OCI-LY7 (cell line): Measurements from ENCODE around the gene CCDC187. TPM values are rescaled to one million over a fixed set of nuclear protein-coding genes. Genes with fewer than 3 reads are reported as not detected.

Experiments
- BruUV-seq: library from RNA; stranded (reverse); fragments of 400-500 nt; replicated peaks from 2 replicates; lab custom pipeline; 2021; lab: Mats Ljungman, UMichigan
- CTCF ChIA-PET: fragments of 300-600 bp; sonication (Branson Sonifier 250); formaldehyde crosslinking; loops from one replicate; lab custom pipeline; 2022; ENCODE audit warnings: antibody characterized with exemption; ENCODE audit not compliant: unreplicated experiment; lab: Charles Lee
- POLR2A ChIA-PET: fragments of 300-600 bp; sonication (Branson Sonifier 250); formaldehyde crosslinking; loops from one replicate; lab custom pipeline; 2022; ENCODE audit warnings: antibody characterized with exemption; lab: Charles Lee
- DNase-seq: peaks from one replicate; pipeline ENCODE4 v3.0.0-alpha.2; 2015; ENCODE audit warnings: low spot score
- H2AFZ ChIP-seq: fragments of 200-600 bp; sonication (generic), shearing (Covaris generic); 2 replicates; pipeline ENCODE4 v1.6.1; 2014; ENCODE audit warnings: mild to moderate bottlenecking, antibody characterized with exemption, low read length, moderate library complexity
- H3K27ac ChIP-seq: fragments of 200-600 bp; sonication (generic); 2 replicates; pipeline ENCODE4 v1.5.1; 2014; ENCODE audit warnings: mixed run types, low read depth, mild to moderate bottlenecking, moderate library complexity, low read length, inconsistent platforms; ENCODE audit not compliant: poor library complexity, severe bottlenecking
- H3K36me3 ChIP-seq: fragments of 200-600 bp; sonication (generic); 2 replicates; pipeline ENCODE4 v1.6.1; 2014; ENCODE audit warnings: mild to moderate bottlenecking, antibody characterized with exemption, low read length, moderate library complexity, mixed read lengths; ENCODE audit not compliant: insufficient read depth
- H3K4me1 ChIP-seq: fragments of 200-600 bp; sonication (generic); 2 replicates; pipeline ENCODE4 v1.5.1; 2014; ENCODE audit warnings: mild to moderate bottlenecking, low read length; ENCODE audit not compliant: insufficient read depth, poor library complexity, severe bottlenecking
- H3K4me2 ChIP-seq: fragments of 200-600 bp; sonication (generic); 2 replicates; pipeline ENCODE4 v1.6.1; 2014; ENCODE audit warnings: mild to moderate bottlenecking, low read length
- H3K4me3 ChIP-seq: fragments of 200-600 bp; sonication (generic); 2 replicates; pipeline ENCODE4 v1.5.1; 2014; ENCODE audit warnings: mild to moderate bottlenecking, low read depth, low read length; ENCODE audit not compliant: poor library complexity, severe bottlenecking
- H3K79me2 ChIP-seq: fragments of 200-600 bp; sonication (generic); 2 replicates; pipeline ENCODE4 v1.6.1; 2016; ENCODE audit warnings: low read depth, mild to moderate bottlenecking, low read length, moderate library complexity, mixed read lengths; ENCODE audit not compliant: insufficient read depth
- H3K9me2 ChIP-seq: fragments of 200-600 bp; sonication (generic); 2 replicates; pipeline ENCODE4 v1.6.1; 2016; ENCODE audit warnings: mild to moderate bottlenecking, low read length, mixed read lengths; ENCODE audit not compliant: insufficient read depth
- H3K9me3 ChIP-seq: fragments of 200-600 bp; sonication (generic); 2 replicates; pipeline ENCODE4 v1.6.1; 2014; ENCODE audit warnings: mild to moderate bottlenecking, mixed run types, low read length, mixed read lengths
- H4K20me1 ChIP-seq: fragments of 200-600 bp; sonication (generic); 2 replicates; pipeline ENCODE4 v1.6.1; 2014; ENCODE audit warnings: mild to moderate bottlenecking, antibody characterized with exemption, low read length, moderate library complexity, mixed read lengths; ENCODE audit not compliant: insufficient read depth
- EZH2phosphoT487 ChIP-seq: fragments of 200-600 bp; sonication (generic); IDR thresholded peaks from 2 replicates; pipeline ENCODE4 v1.6.1; 2018; ENCODE audit warnings: low read depth, borderline replicate concordance, mild to moderate bottlenecking, mixed run types, antibody characterized with exemption, low read length, moderate library complexity, mixed read lengths
- intact Hi-C: fragments of 100-400 bp; cut with micrococcal nuclease; formaldehyde crosslinking; loops from one replicate; pipeline ENCODE4 v1.10.0; 2022; ENCODE audit not compliant: unreplicated experiment
- total RNA-seq, 2 experiments: library from RNA; depleted of rRNA in 1 of 2; stranded (reverse); fragments of >200 nt in 1 of 2; shearing (Covaris generic) in 1 of 2; gene quantifications; 2 replicates each; pipeline ENCODE4 v1.2.3, GENCODE V29; 2014 to 2022
- TF ChIP-seq, protein P1 (sequence below): fragments of 200-600 bp; sonication (generic); conservative IDR thresholded peaks from 2 replicates; pipeline ENCODE4 v1.5.1; 2014; ENCODE audit warnings: mild to moderate bottlenecking, antibody characterized with exemption, low read length, moderate library complexity, mixed read lengths

The CCDC187 gene
- total RNA-seq, 2 experiments from 2014 or later, result not detected

DNA sequence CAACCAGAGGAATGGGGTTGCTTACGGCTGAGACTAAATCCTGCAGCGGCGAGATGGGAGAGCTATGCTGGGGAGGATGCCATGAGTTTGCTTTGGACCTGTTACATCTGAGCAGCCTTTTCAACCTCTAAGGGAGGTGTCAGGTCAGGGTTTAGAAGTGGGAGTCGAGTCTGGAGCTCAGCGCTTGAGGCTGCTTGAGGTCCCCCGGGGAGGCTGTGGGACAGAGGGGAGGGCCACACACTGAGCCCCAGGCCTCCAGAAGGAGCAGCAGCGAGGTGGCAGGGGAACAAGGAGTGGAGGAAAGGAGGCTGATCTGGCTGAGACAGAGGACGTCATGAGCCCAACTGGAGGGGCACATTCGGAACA is 56.4 kb downstream of the CCDC187 start:
- Histone ChIP-seq H3K4me3 (no peak overlapping the region), H3K36me3 (peaks cover 17% of the 10 kb centered on the region; the same call in 1 of the 2 replicates), H3K27ac (no peak overlapping the region), H3K79me2 (peaks cover 27% of the 10 kb centered on the region), H3K9me2 (no peaks in the 10 kb centered on the region), H4K20me1 (peaks cover 20% of the 10 kb centered on the region), H3K4me2 (no peak overlapping the region), H3K4me1 (peaks cover 27% of the 10 kb centered on the region), H3K9me3 (no peaks in the 10 kb centered on the region), H2AFZ (no peak overlapping the region)
- ChIA-PET CTCF (no interaction called here), POLR2A (interaction anchor here (0.6 kb wide), 1 partner anchor 134 kb away, joined by 7 read pairs; no protein-coding TSS in a partner anchor)
- BruUV-seq, result no TSS peak
- TF ChIP-seq, protein P1, sequence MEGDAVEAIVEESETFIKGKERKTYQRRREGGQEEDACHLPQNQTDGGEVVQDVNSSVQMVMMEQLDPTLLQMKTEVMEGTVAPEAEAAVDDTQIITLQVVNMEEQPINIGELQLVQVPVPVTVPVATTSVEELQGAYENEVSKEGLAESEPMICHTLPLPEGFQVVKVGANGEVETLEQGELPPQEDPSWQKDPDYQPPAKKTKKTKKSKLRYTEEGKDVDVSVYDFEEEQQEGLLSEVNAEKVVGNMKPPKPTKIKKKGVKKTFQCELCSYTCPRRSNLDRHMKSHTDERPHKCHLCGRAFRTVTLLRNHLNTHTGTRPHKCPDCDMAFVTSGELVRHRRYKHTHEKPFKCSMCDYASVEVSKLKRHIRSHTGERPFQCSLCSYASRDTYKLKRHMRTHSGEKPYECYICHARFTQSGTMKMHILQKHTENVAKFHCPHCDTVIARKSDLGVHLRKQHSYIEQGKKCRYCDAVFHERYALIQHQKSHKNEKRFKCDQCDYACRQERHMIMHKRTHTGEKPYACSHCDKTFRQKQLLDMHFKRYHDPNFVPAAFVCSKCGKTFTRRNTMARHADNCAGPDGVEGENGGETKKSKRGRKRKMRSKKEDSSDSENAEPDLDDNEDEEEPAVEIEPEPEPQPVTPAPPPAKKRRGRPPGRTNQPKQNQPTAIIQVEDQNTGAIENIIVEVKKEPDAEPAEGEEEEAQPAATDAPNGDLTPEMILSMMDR, result no peak
- no peak for TF ChIP-seq EZH2phosphoT487
- DNase-seq, result no peak
- intact Hi-C loops, result no loop called here

- Histone ChIP-seq H3K36me3 (peaks cover 22% of the 10 kb centered on the region; the same call in 1 of the 2 replicates), H2AFZ (no peak overlapping the region), H3K9me3 (no peaks in the 10 kb centered on the region), H3K4me1 (peaks cover 32% of the 10 kb centered on the region), H3K4me2 (no peak overlapping the region), H3K79me2 (peaks cover 32% of the 10 kb centered on the region), H3K9me2 (no peaks in the 10 kb centered on the region), H3K27ac (no peak overlapping the region), H3K4me3 (no peak overlapping the region), H4K20me1 (peaks cover 23% of the 10 kb centered on the region)
- BruUV-seq, result no TSS peak
- intact Hi-C loops, result no loop called here
- CTCF ChIA-PET, result no interaction called here
- POLR2A ChIA-PET, result interaction anchor here (0.6 to 0.7 kb wide), 2 partner anchors 21 to 133 kb away, joined by 3 to 7 read pairs; no protein-coding TSS in a partner anchor
- TF ChIP-seq, protein P1, result no peak
- no peak for TF ChIP-seq EZH2phosphoT487
- DNase-seq, result no peak
Observed at GRCh38 chr9:136246849-136247550, 56.9 kb downstream of the CCDC187 start.
